Nephron progenitor cell (in vitro differentiated cells): ENCODE data around the gene CER1.

Experiments
- DNase-seq: peaks from one replicate; pipeline ENCODE4 v3.0.0; 2021
- H3K27ac Mint-ChIP-seq: 2 replicates; pipeline ENCODE4 v1.8.0; 2021; ENCODE audit warnings: mild to moderate bottlenecking, moderate library complexity, mixed read lengths
- H3K27me3 Mint-ChIP-seq: 2 replicates; pipeline ENCODE4 v1.8.0; 2021; ENCODE audit warnings: mild to moderate bottlenecking, low read depth, mixed read lengths; ENCODE audit not compliant: poor library complexity
- H3K36me3 Mint-ChIP-seq: 2 replicates; pipeline ENCODE4 v1.8.0; 2021; ENCODE audit warnings: low read depth, mixed read lengths
- H3K4me1 Mint-ChIP-seq: 2 replicates; pipeline ENCODE4 v1.8.0; 2021; ENCODE audit warnings: mixed read lengths
- H3K4me3 Mint-ChIP-seq: 2 replicates; pipeline ENCODE4 v1.8.0; 2021; ENCODE audit warnings: mild to moderate bottlenecking, moderate library complexity, mixed read lengths
- H3K9me3 Mint-ChIP-seq: 2 replicates; pipeline ENCODE4 v1.8.0; 2021; ENCODE audit warnings: mild to moderate bottlenecking, moderate library complexity, mixed read lengths
- TF ChIP-seq, protein P1 (sequence below): fragments of 200-600 bp; sonication (generic); IDR thresholded peaks from 2 replicates; pipeline ENCODE4 v1.5.0; 2021; ENCODE audit warnings: antibody characterized with exemption

Gene CER1, protein sequence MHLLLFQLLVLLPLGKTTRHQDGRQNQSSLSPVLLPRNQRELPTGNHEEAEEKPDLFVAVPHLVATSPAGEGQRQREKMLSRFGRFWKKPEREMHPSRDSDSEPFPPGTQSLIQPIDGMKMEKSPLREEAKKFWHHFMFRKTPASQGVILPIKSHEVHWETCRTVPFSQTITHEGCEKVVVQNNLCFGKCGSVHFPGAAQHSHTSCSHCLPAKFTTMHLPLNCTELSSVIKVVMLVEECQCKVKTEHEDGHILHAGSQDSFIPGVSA

DNA sequence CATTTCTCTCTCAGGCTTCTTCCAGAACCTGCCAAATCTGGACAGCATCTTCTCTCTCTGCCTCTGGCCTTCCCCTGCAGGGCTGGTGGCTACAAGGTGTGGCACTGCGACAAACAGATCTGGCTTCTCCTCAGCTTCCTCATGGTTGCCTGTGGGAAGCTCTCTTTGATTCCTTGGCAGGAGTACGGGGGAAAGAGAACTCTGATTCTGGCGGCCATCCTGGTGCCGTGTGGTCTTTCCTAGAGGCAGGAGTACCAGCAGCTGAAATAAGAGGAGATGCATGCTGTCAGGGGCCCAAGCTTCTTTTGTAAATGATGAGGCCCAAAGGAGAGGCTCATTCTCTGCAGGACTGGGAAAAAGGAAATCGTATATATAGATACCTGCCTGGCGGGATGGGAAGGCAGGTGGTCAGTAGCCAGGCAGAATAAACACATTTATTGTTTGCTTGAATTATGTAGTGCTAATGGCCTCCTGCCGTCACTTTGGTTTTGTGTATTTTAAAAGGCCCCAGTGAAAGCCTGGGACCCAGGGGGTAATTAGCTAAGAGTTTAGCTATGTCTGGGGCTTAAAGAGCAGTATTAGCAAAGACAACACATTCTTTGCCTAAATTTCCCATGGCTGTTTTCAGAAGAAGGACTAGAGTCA, at the start of gene CER1:
CER1 (minus strand) TSS at position 343 of the 645 bp plus-strand sequence; CDS start at position 282, 61 bp downstream.
- no peak for DNase-seq
- no peak within 1 kb of the TSS for H3K4me3 Mint-ChIP-seq
- peaks cover 87% of the 10 kb centered on the region for H3K27me3 Mint-ChIP-seq
- TF ChIP-seq, protein P1, sequence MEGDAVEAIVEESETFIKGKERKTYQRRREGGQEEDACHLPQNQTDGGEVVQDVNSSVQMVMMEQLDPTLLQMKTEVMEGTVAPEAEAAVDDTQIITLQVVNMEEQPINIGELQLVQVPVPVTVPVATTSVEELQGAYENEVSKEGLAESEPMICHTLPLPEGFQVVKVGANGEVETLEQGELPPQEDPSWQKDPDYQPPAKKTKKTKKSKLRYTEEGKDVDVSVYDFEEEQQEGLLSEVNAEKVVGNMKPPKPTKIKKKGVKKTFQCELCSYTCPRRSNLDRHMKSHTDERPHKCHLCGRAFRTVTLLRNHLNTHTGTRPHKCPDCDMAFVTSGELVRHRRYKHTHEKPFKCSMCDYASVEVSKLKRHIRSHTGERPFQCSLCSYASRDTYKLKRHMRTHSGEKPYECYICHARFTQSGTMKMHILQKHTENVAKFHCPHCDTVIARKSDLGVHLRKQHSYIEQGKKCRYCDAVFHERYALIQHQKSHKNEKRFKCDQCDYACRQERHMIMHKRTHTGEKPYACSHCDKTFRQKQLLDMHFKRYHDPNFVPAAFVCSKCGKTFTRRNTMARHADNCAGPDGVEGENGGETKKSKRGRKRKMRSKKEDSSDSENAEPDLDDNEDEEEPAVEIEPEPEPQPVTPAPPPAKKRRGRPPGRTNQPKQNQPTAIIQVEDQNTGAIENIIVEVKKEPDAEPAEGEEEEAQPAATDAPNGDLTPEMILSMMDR = no peak
- H3K36me3 Mint-ChIP-seq = no peaks in the 10 kb centered on the region
- no peak within 1 kb of the TSS for H3K27ac Mint-ChIP-seq
- H3K4me1 Mint-ChIP-seq = peaks cover 17% of the 10 kb centered on the region
- no peaks in the 10 kb centered on the region for H3K9me3 Mint-ChIP-seq

DNA sequence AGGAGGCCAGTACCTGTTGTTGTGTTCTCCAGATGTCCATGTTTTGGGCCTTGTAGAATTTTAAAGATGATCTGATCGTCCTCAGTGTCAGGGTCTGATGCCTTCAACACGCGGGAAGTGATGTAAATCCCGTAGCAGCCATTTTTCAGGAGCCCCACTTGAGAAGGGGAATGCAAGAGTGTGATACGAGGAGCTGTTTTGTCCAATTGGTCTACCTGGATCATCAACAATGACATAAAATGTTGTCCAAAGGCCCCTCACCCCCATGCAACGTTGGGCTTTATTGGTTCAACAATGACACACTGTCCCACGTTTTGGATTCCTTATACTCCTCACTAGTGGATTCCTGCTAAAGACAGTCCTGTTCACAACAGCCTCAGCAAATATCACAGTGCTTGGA, 48.1 kb upstream of the CER1 start:
- no peak overlapping the region for H3K4me3 Mint-ChIP-seq
- DNase-seq = no peak
- peaks cover 14% of the 10 kb centered on the region for H3K36me3 Mint-ChIP-seq
- no peak overlapping the region for H3K27ac Mint-ChIP-seq
- H3K4me1 Mint-ChIP-seq = no peaks in the 10 kb centered on the region
- H3K9me3 Mint-ChIP-seq = no peaks in the 10 kb centered on the region
- TF ChIP-seq, protein P1 = no peak
- H3K27me3 Mint-ChIP-seq = peaks cover 5% of the 10 kb centered on the region

DNA sequence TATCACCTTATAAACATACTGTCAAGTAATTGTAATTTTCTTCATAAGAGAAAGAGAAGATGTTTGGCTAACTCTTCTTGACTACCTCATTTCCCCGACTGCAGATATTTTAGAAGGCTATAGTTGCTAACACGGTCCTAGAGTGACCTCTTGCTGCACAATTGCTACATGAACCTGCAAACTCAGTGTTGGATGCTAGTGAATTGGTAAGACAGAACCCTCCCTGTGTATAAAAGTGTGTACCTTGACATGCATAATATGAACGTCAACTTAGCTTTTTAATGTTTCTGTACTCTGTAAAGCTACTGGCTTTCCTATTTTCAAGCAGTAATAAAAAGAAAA, 46.7 kb upstream of the CER1 start:
- H3K27ac Mint-ChIP-seq = no peak overlapping the region
- peaks cover under 1% of the 10 kb centered on the region for H3K27me3 Mint-ChIP-seq
- H3K4me3 Mint-ChIP-seq = no peak overlapping the region
- H3K36me3 Mint-ChIP-seq = peaks cover 15% of the 10 kb centered on the region
- H3K9me3 Mint-ChIP-seq = no peaks in the 10 kb centered on the region
- H3K4me1 Mint-ChIP-seq = no peaks in the 10 kb centered on the region
- no peak for DNase-seq
- TF ChIP-seq, protein P1 = no peak

DNA sequence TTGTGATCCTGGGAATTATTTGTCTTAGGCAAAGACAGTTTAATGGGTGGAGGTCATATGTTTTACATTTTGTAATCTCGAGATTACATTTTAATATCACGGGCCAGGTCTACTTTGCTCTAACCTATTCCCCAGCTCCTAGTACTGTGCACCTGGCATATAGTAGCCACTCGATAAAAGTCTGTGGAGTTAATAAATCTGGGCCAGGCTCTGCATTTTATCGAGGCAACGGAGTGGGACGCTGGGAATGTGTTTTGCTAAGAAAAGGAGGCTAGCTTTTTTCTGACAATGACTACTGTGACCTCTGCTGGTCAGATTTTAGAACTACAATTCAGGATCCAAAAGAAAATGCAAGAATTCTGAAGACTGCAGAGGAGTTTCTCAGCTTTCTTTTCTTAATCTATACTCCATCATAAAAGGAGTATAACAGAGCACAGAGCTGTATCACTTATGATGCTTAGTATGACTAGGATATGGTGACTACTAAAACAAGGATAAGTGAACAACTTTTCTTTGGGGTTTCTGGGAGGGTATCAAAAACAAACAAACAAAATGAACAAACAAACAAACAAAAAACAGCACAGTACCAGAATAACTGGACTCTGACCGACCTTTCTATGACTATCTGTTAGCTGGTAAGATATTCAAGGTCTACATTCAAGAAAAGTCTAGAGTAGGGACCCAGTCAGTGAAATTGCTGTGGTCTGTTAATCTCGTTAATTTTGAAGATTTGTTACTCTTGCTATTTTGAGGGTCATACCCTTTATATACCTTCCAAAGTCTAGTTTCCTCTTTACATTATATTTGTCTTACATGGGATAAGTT, 46.1 kb upstream of the CER1 start:
- no peak overlapping the region for H3K4me3 Mint-ChIP-seq
- no peaks in the 10 kb centered on the region for H3K4me1 Mint-ChIP-seq
- TF ChIP-seq, protein P1 = peak; percentile 63
- no peak overlapping the region for H3K27ac Mint-ChIP-seq
- peaks cover 19% of the 10 kb centered on the region for H3K36me3 Mint-ChIP-seq
- peak; percentile 41 for DNase-seq
- H3K27me3 Mint-ChIP-seq = peaks cover 4% of the 10 kb centered on the region
- H3K9me3 Mint-ChIP-seq = no peaks in the 10 kb centered on the region

DNA sequence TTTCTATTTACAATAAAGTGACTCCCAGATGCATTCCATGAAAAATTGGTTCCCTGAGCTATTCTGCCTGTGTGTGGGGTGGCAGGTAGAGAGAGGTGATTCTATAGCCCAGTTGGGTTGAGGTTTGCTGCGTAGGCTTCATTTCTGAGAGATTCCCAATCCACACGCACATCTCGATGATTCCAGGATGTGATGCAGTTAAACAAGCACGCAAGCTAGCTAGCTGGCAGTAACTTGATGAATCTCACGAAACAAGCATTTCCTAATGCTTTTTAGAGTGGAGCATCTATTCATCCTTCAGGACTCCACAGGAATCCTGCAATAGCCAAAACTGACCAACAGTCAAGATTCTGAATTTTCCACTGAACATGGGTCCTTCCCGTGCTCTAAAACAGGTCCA, 43.8 kb upstream of the CER1 start:
- Mint-ChIP-seq H3K4me3 (no peak overlapping the region), H3K27ac (no peak overlapping the region), H3K36me3 (peaks cover 24% of the 10 kb centered on the region), H3K4me1 (no peaks in the 10 kb centered on the region), H3K9me3 (no peaks in the 10 kb centered on the region), H3K27me3 (peaks cover 4% of the 10 kb centered on the region)
- TF ChIP-seq, protein P1 = no peak
- no peak for DNase-seq
